Body of pancreas (tissue), 4 donors: ENCODE data around the gene ZNF8. TPM values are rescaled to one million over a fixed set of nuclear protein-coding genes. Genes with fewer than 3 reads are reported as not detected.

Source experiments
- ATAC-seq: fragments of 150-250 bp; one replicate; pipeline ENCODE4 v1.9.1; 2016
- DNase-seq, 4 donors: peaks; one replicate each; pipeline ENCODE4 v3.0.0-alpha.2; 2019
- H3K27ac ChIP-seq, 4 donors: fragments of 200-600 bp; sonication (generic); 1 replicate in 3 of 4; 2 replicates in 1 of 4; pipeline versions ENCODE4 v1.5.1 to v1.6.1; 2016 to 2019; ENCODE audit warnings: mild to moderate bottlenecking in 1 of 4, mixed read lengths in 1 of 4, moderate library complexity in 1 of 4
- H3K27me3 ChIP-seq, 2 donors: fragments of 200-600 bp; sonication (generic); one replicate each; pipeline ENCODE4 v1.6.0; 2016; ENCODE audit warnings: mild to moderate bottlenecking in 1 of 2
- H3K36me3 ChIP-seq, 2 donors: fragments of 200-600 bp; sonication (generic); replicated peaks in 1 of 2; 2 replicates each; pipeline ENCODE4 v1.5.1; 2016; ENCODE audit warnings: low read depth in 2 of 2; ENCODE audit not compliant: insufficient read depth in 1 of 2
- H3K4me1 ChIP-seq: fragments of 200-600 bp; sonication (generic); one replicate; pipeline ENCODE4 v1.6.0; 2016
- H3K4me3 ChIP-seq, 2 donors: fragments of 200-600 bp; sonication (generic); 1 replicate in 1 of 2; 2 replicates in 1 of 2; pipeline ENCODE4 v1.5.1; 2016 to 2019
- H3K9me3 ChIP-seq, 3 donors: fragments of 200-600 bp; sonication (generic); 1 replicate in 2 of 3; 2 replicates in 1 of 3; pipeline ENCODE4 v1.5.1; 2016
- CTCF ChIP-seq, 7 experiments: fragments of 450-650 bp in 4 of 7; fragments of 200-600 bp in 3 of 7; sonication (generic) in 3 of 7; IDR thresholded peaks; one replicate each; pipeline ENCODE4 v1.5.1; 2016 to 2019; ENCODE audit warnings: antibody characterized with exemption in 7 of 7
- POLR2A ChIP-seq, 3 donors: fragments of 450-650 bp; IDR thresholded peaks; one replicate each; pipeline ENCODE4 v1.6.1; 2016; ENCODE audit warnings: antibody characterized with exemption in 3 of 3, mild to moderate bottlenecking in 2 of 3
- WGBS, 2 donors: methylation state at CpG; one replicate each; pipeline ENCODE4 v1.1.5; 2017; 5-methylcytosine and 5-hydroxymethylcytosine counted together
- intact Hi-C: fragments of 100-400 bp; cut with DNase I; formaldehyde crosslinking; loops from one replicate; pipeline ENCODE4 v1.15.1; 2023
- total RNA-seq, 2 donors: library from RNA; depleted of rRNA; stranded (reverse); fragments of >200 nt; gene quantifications; one replicate each; pipeline ENCODE4 v1.1.0, GENCODE V29; 2016

The ZNF8 gene
- total RNA-seq, 2 donors from 2014 or later: 3.6 to 4.6 TPM

- H3K27ac ChIP-seq: peak overlapping the region in 1 of 4 donors; percentile 80
- no peaks in the 10 kb centered on the region for H3K27me3 ChIP-seq
- H3K4me1 ChIP-seq: peaks cover 25% of the 10 kb centered on the region
- no peaks in the 10 kb centered on the region for H3K9me3 ChIP-seq
- 79 to 85% methylated on average over 7 of the region's 7 CpGs for whole genome bisulfite sequencing, 2 donors
- DNase-seq (no peak), ATAC-seq (no peak)
- no peak overlapping the region for H3K4me3 ChIP-seq
- intact Hi-C loops: no loop called here
- no peak for TF ChIP-seq POLR2A (IDR thresholded peaks at IDR 0.05)
- no peak for TF ChIP-seq CTCF (IDR thresholded peaks at IDR 0.05)
- H3K36me3 ChIP-seq: peaks cover 0 to 3% of the 10 kb centered on the region in 2 donors
Observed at GRCh38 chr19:58304255-58304654, 25.5 kb downstream of the ZNF8 start.

- Histone ChIP-seq H3K4me1 (peaks cover 25% of the 10 kb centered on the region), H3K4me3 (no peak overlapping the region), H3K27me3 (no peaks in the 10 kb centered on the region), H3K9me3 (no peaks in the 10 kb centered on the region), H3K27ac (peak overlapping the region; percentile 11 to 87 (median 70)), H3K36me3 (peaks cover 0 to 3% of the 10 kb centered on the region in 2 donors)
- ATAC-seq: peak; percentile 10
- 11 to 14% methylated on average over 7 of the region's 7 CpGs for WGBS, 2 donors
- TF ChIP-seq CTCF (IDR thresholded peaks at IDR 0.05): no peak
- TF ChIP-seq POLR2A (IDR thresholded peaks at IDR 0.05): no peak
- intact Hi-C loops: no loop called here
- no peak for DNase-seq
Observed at GRCh38 chr19:58304748-58305064, 26.0 kb downstream of the ZNF8 start.

- peaks cover 25% of the 10 kb centered on the region for H3K4me1 ChIP-seq
- peak within 1 kb of the TSS; percentile 57 to 62 for H3K4me3 ChIP-seq
- H3K9me3 ChIP-seq: no peaks in the 10 kb centered on the region
- peak; percentile 94 to 97 (median 96) for DNase-seq
- peak; percentile 100 for ATAC-seq
- peak in 6 of 7 experiments; percentile 16 to 66 (median 60) for TF ChIP-seq CTCF (IDR thresholded peaks at IDR 0.05)
- TF ChIP-seq POLR2A (IDR thresholded peaks at IDR 0.05): peak; percentile 50 to 91 (median 87)
- H3K36me3 ChIP-seq: peaks cover 0 to 3% of the 10 kb centered on the region in 2 donors
- intact Hi-C loops: no loop called here
- 0 to 1% methylated on average over 51 to 55 of the region's 55 CpGs for WGBS, 2 donors
- peak within 1 kb of the TSS; percentile 59 to 87 (median 70) for H3K27ac ChIP-seq
- H3K27me3 ChIP-seq: no peaks in the 10 kb centered on the region
Observed at GRCh38 chr19:58305065-58305931, 26.5 kb downstream of the ZNF8 start, which contains the start of gene ERVK3-1. Gene ERVK3-1, plus strand, starts transcription at chr19:58305377. Its CDS starts 6,792 bp downstream, at chr19:58312169.

GRCh38 chr19:58305932-58306323 is 27.2 kb downstream of the ZNF8 start:
- TF ChIP-seq CTCF (IDR thresholded peaks at IDR 0.05) (no peak), POLR2A (IDR thresholded peaks at IDR 0.05) (no peak)
- no peaks in the 10 kb centered on the region for H3K27me3 ChIP-seq
- 38 to 43% methylated on average over 12 of the region's 12 CpGs for WGBS, 2 donors
- H3K9me3 ChIP-seq: no peaks in the 10 kb centered on the region
- H3K27ac ChIP-seq: peak overlapping the region in 3 of 4 donors; percentile 59 to 87 (median 80)
- peak overlapping the region; percentile 57 to 62 for H3K4me3 ChIP-seq
- DNase-seq (no peak), ATAC-seq (no peak)
- peaks cover 25% of the 10 kb centered on the region for H3K4me1 ChIP-seq
- intact Hi-C loops: no loop called here
- peaks cover 0 to 3% of the 10 kb centered on the region in 2 donors for H3K36me3 ChIP-seq
